GM23248 (cell line): ENCODE data around the gene PACSIN1.

Source experiments
- EZH2 ChIP-seq: fragments of 200-600 bp; sonication (generic); IDR thresholded peaks from 2 replicates; pipeline ENCODE4 v1.6.1; 2018; ENCODE audit warnings: antibody characterized with exemption, mild to moderate bottlenecking; ENCODE audit not compliant: insufficient read depth, poor library complexity, severe bottlenecking
- EZH2phosphoT487 ChIP-seq: fragments of 200-600 bp; sonication (generic); IDR thresholded peaks from 2 replicates; pipeline ENCODE4 v1.6.1; 2018; ENCODE audit warnings: antibody characterized with exemption, moderate library complexity, mild to moderate bottlenecking, low read depth; ENCODE audit not compliant: insufficient read depth

DNA sequence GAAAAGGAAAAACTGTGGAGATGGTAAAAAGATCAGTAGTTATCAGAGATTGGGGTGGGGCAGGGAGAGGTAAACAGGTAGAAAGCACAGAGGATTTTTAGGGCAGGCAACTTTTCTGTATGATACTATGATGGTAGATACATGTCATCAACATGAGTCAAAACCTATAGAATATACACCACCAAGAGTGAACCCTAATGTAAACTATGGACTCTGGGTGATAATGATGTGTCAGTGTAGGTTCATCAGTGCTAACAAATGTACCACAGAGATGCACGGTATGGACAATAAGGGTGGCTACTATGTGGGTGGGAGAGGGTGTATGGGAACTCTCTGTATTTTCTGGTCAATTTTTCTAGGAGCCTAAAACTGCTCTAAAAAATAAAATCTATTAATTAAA is 18.5 kb downstream of the PACSIN1 start:
- TF ChIP-seq EZH2 (no peak), EZH2phosphoT487 (no peak)
